ENCODE data around the gene CCDC172.
"Not testable (repeated sequence)": the region's sequence is repeated elsewhere in the genome, so short reads cannot be mapped to it uniquely, and the experiment has no call there.

CCDC172 gene

DNA sequence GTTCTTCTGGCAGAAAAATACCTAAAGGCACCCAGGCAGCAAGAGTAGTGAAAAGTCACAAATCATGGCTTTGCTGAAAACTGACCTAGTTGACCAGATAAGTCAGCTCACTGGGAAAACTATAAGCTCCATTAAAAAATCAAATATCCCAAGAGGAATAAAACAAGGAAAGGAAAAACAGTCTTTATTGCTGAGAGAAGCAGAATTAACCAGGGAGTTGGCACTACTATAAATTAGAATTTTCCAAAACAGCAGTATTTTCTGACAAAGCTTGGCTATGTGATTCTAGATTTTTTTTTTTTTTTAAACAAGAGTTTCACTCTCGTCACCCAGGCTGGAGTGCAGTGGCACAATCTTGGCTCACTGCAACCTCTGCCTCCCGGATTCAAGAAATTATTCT is 12.6 kb downstream of the CCDC172 start:
- DNase-seq: no peak

DNA sequence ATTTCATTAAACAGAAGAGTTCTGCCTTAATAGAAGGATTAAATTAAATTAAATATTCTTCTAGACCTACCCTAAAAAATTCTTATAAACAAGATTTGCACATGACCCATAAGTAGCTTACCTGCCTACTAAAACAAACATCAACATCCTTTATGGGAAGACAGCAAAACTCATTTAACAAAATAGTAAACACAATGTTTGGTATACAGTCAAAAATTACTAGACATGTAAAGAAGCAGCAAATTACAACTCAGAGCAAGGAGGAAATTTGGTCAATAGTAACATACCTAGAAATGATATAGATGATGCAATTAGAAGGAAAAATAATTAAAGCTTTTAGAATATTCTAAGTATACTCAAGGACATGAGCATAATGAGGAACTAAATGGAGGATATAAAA is 27.9 kb downstream of the CCDC172 start:
- DNase-seq: no peak

DNA sequence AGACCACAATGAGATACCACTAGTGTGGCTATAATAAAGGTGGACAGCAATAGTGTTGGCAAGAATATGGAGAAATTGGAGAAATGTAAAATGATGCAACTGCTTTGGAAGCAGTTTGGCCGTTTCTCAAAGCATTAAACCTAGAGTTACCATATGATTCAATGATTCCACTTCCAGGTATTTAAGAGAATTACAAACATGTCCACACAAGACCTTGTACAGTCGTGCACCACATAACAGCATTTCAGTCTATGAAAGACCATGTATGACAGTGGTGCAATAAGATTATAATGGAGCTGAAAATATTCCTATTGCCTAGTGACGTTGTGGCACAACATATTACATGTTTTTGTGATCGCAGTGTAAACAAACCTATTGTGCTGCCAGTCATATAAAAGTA is 29.6 kb downstream of the CCDC172 start:
- no peak for DNase-seq

DNA sequence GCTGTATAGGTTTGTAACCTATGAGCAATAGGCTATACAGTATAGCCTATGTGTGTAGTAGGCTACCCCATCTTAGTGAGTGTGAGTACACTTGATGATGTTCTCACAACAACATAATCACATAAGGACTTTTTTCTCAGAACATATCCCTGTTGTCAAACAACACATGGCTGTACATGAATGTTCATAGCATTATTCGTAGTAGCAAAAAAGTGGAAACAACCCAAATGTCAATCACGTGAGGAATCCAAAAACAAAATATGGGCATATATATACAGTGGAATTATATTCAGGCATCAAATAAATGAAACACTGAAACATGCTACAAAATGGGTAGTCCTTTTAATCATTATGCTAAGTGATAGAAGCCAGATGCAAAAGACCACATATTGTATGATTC is 31.1 kb downstream of the CCDC172 start:
- DNase-seq: no peak

DNA sequence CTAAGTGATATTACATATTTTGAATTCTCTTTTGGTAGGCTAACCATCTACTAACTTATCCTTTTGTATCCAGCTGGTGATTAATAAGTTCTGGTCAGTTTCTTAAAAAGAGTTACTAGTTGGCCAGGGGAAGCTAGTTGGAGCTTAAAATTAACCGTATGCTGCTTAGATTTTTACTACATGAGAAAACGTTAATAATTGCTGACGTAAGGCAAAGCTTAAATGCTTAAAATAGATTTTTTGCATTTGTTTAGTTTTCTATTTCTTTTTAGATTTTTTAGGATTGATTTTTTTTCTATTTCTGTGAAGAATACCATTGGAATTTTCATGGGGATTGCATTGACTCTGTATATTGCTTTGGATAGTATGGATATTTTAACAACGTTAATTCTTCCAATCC is 32.6 kb downstream of the CCDC172 start:
- DNase-seq: no peak

DNA sequence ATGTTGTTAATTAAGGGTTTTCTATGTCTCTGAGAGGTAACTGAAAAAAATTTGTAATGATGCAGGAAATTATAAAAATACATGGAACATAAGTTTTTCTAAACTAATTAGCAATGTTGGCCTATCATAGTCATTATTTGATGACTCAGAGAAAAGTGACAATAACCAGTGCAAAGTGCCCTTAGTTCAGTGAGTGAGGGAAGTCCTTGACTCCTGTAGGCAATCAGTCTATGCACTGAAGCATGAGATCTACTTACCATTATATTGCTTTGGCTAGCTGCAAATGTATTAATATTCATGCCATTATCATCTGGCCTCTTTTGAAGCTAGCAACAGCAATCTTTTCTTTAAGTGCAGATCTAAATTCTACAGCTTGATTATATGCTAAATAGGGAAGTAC is 40.6 kb downstream of the CCDC172 start:
- DNase-seq: no peak

DNA sequence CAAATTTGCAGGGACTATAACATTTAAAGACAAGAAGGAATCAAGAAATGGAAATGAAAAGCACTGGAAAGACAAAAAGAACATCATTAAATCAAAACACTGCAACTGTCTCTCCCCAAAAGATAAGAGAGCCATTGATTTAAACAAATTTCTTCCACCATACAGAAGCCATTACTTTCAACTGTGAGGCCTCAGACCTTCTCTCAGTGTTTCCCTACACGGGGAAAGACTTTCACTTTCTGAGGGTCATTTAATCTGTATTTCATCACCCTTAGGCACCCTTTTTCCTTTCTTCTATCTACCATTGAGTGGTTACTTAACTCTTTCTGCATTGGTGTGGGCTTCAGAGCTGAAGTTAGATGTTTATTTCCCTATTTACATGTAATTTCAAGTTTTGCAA is 47.5 kb downstream of the CCDC172 start:
- DNase-seq: peak; percentile 70

DNA sequence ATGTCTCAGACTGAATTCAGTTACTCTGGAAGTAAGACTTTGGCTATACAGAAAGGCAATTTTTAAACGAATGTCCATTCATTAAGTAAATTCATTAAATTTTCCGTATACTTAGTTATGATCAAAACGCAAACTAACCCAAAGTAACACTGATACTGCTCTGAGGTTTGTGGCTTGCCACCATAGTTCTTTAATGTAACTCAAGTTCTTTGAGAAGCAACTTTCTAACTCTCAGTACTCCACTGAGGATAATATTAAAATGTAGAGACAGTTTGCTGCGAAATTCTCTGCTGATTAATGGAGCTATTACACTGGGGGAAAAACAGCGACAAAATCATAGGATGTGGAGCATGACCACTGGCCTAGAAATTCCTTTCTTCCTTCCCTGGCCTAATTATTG is 58.0 kb downstream of the CCDC172 start:
- no peak for DNase-seq

DNA sequence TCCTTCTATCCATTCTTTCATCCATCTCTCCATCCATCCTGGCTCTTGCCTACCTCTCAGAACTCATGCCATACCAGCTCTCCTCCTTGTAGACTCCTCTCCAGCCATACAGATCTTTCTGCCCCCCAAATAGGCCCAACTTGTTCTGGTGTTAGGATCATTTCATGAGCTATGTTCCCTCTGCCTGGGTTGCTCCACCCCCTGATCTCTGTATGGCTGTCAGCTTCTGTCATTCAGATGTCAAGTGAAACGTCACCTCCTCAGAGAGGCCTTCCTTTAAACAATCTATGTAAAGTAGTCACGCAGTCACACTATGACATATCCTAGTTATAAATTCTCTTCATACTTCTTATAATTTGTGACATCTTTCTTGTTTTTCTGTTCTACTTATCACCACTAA is 61.1 kb downstream of the CCDC172 start:
- no peak for DNase-seq

DNA sequence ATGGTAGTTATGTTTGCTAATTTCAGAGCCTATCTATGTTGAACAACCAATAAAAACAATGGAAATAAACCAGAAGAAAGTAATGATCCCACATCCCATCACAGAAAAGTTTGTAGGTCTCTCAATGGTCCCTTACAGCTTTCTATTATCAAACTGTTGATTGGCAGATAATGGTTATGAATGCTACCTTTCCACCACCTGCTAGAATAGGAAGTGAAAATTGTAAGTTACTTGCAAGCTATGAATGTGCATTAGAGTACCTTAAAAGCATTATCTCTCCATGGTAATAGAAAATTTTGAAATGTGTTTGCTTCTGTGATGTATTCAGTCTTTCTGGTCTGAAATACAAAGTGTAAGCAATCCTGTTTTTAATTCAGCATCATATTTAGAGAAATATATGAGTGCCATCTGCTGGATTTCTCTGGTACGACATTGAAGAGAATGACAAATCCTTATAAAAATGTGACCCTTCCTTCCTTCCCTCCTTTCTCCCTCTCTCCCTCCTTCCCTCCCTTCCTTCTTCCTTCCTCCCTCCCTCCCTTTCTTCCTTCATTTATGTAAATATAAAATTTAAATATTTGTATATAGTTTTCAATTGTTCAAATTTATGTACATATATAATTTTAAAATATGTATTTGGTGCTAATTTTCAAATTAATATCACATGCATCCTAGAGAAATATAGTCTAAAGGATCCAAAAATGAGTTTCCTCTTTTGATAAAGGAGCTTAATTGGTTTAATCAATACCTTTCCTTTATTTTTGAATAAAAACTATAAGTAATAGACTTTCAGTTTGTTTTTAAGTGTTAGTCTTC is 62.0 kb downstream of the CCDC172 start:
- peak; percentile 66 for DNase-seq

DNA sequence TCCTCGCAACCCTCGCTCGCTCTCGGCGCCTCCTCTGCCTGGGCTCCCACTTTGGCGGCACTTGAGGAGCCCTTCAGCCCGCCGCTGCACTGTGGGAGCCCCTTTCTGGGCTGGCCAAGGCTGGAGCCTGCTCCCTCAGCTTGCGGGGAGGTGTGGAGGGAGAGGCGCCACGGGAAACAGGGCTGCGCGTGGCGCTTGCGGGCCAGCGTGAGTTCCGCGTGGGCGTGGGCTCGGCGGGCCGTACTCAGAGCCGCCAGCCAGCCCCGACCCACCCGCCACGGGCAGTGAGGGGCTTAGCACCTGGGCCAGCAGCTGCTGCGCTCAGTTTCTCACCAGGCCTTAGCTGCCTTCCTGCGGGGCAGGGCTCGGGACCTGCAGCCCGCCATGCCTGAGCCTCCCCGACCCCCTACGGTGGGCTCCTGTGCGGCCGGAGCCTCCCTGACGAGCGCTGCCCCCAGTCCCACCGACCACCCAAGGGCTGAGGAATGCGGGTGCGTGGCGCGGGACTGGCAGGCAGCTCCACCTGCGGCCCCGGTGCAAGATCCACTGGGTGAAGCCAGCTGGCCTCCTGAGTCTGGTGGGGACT is 69.1 kb downstream of the CCDC172 start:
- DNase-seq: not testable (repeated sequence)

DNA sequence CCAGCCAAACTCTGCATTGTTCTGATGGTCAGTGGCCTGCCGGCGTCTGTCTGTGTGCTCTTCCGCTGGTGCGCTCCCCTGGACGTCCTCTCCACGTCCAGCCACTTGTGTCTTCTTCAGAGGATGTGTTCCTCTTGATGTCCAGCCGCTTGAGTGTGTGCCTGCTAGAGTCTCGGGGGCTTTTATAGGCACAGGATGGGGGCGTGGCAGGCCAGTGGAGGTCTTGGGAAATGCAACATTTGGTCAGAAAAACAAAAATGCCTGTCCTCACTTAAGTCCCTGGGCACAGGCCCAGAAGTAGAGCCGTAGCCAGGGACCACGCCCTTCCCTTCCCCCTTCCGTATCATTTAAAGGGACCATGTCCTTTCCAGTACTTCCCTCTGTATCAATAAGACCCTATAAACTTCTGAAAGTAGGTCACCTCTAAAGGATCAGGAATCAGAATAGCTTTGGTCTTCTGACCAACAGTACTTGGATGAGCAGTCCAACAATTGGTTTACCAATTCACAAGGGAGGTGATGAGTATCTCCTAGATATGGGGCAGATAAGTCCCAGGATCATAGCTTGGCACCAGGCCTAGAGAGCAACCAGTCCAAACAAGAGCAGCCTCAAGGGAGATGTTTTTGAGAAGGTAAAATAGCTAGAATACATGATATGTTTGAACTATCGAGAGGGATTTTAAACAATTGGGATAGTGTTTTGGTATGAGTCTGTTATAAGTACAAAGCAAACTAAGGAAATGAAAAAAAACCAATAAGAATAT is 71.2 kb downstream of the CCDC172 start:
- DNase-seq: no peak

DNA sequence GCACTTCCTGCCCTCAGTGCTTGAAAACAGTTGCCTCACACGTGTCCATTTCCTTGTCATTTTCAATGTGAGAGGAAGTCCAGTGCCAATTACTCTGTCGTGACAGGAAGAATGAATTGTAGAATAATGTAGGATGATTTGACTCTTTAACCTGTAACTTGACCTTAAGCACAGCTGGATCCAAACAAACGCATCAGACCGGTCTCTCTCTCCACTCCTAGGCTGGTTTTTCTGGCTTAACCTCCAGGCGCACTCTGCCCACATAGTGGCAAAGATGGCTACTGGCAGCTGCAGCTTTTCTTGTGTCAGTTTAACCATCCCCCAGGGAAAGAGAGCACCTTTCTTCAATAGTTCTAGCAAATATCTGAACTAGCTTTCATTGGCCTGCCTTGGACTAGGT is 74.0 kb downstream of the CCDC172 start:
- DNase-seq: no peak

DNA sequence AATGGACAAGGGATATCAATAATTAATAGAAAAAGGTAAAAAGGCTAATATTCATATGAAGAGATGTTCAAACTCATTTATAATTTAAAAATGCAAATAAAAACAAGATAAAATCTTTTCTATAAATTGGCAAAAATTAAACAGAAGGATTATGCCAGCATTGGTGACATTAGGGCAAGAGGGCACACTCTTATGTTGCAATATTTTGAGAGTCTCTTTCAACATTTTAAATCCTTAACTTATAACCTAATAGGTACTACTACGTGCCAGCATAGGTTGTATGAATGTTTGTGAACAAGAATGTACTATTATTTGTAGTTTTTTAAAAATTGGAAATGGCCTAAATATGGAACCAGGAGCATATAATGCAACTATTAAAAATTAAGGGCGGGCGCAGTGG is 78.6 kb downstream of the CCDC172 start:
- no peak for DNase-seq

DNA sequence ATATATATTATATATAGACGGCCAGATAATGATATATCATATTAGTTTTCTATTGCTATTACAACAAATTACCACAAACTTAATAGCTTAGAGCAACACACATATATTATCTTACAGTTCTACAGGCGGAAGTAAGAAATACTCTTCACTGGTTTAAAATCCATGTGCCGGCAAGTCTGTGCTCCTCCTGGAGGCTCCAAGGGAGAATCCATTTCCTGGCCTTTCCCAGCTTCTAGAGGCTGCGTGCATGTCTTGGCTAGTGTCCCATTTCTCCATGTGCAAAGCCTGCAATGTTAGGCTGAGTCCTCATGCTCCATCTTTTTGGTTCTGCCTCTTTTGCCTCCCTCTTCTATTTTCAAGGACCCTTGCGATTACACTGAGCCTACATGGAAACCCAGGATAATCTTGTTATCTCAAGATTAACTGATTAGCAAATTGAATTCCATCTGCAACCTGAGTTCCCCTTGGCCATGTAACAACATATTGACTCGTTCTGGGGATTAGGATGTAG is 79.5 kb downstream of the CCDC172 start:
- no peak for DNase-seq

DNA sequence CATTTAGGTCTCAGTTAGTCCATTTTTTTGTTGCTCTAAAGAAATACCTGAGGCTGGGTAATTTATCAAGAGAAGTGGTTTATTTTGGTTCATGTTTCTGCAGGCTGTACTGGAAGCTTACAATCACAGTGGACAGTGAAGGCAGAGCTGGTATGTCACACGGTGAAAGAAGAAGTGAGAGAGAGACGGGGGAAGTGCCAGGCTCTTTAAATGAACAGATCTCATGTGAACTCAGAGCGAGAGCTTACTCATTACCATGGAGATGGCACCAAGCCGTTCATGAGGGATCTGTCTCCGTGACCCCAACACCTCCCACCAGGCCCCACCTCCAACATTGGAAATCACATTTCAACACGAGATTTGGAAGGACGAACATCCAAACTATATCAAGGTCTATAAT is 84.5 kb downstream of the CCDC172 start:
- DNase-seq: peak; percentile 4

DNA sequence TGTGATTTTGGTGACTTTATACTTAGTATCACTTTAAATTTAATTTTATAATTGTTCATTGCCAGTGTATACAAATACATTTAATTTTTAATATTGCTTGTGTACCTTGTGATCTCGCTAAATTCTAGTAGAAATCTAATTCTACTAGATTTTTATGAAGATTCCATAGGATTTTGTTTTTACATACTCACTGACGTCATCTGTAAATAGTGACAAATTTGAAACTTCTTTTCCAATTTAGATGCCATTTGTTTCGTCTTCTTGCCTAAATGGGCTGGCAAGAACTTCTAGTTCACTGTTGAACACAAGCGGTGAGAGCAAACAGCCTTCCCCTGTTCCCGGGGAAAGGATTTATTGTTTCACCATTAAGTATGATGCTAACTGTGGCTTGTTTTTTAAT is 86.1 kb downstream of the CCDC172 start:
- DNase-seq: no peak

DNA sequence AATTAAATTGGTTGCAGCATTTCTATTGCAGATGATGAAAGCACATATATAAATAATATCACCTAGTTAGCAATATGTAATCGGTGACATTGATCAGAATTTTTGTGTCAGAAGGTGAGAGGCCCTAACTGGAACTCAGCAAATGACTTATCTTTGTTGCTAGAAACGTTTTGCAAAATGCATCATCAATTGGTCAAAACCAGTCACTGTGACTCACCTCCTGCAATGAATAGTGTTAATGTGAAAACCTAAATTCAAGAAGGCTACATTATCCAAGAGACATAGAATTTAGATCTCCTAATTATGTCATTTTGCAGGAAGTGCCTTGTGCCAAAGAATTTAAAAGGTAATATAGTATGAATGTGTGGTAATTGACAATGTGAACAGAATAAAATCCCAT is 93.6 kb downstream of the CCDC172 start:
- DNase-seq: no peak

DNA sequence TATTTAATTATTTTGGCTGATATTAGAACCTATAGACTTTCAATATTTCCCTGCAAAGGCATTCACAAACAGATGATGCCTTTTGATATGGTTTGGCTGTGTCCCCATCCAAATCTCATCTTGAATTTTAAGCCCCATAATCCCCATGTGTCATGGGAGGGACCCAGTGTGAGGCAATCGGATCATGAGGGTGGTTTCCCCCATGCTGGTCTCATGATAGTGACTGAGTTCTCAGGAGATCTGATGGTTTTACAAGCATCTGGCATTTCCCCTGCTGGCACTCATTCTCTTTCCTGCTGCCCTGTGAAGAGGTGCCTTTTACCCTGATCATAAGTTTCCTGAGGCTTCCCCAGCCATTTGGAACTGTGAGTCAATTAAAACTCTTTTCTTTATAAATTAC is 94.1 kb downstream of the CCDC172 start:
- DNase-seq: no peak

DNA sequence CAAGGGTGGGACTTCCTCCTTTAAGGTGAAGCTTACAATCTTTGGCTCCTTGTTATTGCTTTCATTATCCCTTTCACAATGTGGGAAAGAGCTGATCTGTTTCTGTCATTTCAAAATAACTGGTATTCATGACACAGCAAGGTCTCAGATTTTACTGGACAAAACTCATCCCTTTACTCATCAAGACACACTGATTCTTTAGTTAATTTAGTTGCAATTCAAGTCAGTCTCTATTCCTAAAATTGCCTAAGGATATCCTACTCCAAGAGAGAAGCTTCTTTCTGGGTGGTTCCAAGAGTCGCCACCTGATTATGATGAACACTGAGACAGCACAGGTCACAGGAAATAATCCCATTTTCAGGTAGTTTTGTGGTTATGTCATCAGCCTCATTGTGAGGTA is 97.6 kb downstream of the CCDC172 start:
- DNase-seq: no peak

DNA sequence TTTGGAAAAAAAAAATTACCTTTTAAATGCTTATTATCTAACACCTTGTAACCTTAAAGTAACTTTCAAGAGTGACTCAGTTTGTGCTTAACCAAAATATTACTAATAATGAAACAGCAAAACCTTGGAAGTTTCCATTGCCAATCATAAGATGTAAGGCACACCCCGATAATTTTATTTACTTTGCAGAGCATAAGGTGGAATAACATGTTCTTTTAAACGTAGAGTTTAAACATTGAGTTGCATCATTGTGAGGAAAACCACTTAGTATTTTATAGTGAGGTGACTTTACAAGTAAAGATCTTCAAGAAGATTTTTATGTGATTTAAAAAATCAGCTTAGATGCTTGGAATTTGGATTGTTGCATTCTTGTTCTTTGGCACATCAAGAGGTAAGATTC is 103.4 kb downstream of the CCDC172 start, which contains the start of gene PNLIPRP3:
PNLIPRP3 (plus strand) TSS at position 177 of the 400 bp plus-strand sequence; CDS start at position 343, 166 bp downstream.
- no peak for DNase-seq

DNA sequence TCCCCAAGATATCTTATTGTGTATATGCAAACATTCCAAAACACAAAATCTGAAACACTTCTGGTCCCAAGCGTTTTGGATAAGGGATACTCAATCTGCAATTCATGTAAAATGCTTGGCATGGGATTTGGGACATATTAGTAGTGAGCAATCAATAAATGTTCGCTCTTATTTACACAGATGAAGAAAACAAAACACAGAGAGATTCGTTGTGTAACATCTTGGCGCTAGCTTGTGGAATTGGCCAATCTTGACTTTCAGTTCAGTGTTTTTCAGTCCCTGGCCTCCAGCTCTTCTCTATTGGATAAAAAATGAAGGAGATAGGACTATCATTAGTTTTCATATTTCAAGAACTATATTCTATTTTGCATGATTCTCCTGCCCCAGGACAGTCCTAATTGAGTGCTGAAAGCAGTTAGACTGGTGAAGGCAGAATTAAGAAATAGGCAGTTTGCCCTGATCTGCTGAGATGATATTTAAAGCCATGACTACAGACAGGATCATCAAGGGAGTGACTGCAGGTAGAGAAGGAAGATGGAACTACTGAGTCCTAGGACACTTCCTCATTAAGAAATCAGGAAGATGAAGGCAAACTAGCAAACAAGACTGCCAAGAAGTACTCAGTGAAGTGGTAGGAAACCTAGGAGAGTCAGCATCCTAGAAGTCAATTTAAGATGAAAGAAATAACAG is 105.2 kb downstream of the CCDC172 start:
- no peak for DNase-seq

All from OCI-M1 (cell line).